ENCODE results near the gene C4B.

Gene C4B

DNA sequence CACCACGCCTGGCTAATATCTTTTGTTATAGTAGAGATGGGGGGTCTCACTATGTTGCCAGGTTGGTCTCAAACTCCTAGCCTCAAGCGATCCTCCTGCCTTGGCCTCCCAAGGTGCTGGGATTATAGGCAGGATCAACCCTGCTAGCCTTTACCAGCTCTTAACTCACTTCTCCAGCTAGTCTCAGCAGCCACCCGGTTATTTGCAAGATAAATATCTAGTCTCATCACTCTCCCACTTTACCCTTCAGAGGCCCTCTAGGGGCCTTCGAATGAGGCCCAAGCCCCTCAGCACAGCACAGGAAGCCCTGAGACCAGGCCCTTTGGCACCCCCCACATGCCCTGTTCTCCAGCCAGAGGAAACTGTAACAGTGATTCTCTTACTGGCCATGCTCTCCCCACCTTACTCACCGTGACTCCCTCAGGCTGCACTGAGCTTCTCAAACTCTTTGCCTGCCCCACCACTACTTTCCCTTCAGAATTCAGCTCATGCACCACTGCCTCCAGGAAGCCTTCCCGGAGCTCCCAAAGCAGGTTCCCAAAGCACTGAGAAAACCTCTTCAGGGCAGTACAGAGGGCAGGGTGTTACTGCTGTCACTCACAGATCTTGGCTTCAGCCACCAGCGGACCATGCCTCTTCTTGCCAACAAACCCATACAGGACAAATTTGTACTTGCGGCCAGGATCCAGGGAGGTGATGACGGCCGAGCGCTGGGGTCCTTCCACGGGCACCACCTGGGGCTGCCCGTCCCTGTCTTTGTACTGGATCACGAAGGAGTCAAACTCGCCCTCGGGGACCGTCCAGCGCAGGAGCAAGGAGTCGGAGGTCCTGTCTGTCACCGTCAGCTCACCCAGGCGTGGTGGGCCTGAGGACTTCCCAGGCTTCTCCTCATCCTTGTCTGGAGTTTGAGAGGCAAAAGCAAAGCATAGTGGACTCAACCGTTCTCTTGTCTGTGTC is 69.5 kb downstream of the C4B start:
- CTCF ChIA-PET = interaction anchor here (0.6 to 1.5 kb wide), 4 partner anchors 11 to 15 kb away, joined by 3 to 6 read pairs (median 4); no protein-coding TSS in a partner anchor
- POLR2A ChIA-PET = no interaction called here
- no peaks in the 10 kb centered on the region for H3K9me3 ChIP-seq (ENCODE audit: control insufficient read depth, insufficient read depth, low read depth, low read length)
- no peak overlapping the region for H3K4me3 ChIP-seq (ENCODE audit: low read depth, low read length)
- TF ChIP-seq ZNF239 (tag by site-specific recombination; IDR thresholded peaks at IDR 0.05) = no peak
- no peak for TF ChIP-seq ZNF664 (tag by site-specific recombination; IDR thresholded peaks at IDR 0.05)
- no peak for TF ChIP-seq ZNF23 (tag by site-specific recombination; IDR thresholded peaks at IDR 0.05; ENCODE audit: borderline replicate concordance)
- no peak for TF ChIP-seq SP2 (tag by site-specific recombination; IDR thresholded peaks at IDR 0.05)
- TF ChIP-seq ZNF596 (tag by site-specific recombination; IDR thresholded peaks at IDR 0.05) = no peak
- no peak for TF ChIP-seq IKZF3 (tag by site-specific recombination; IDR thresholded peaks at IDR 0.05)
- no peak for TF ChIP-seq TRIM28 (IDR thresholded peaks at IDR 0.05; ENCODE audit: borderline replicate concordance, low read length)
- no peak for TF ChIP-seq ZNF324 (tag by site-specific recombination; IDR thresholded peaks at IDR 0.05)
- TF ChIP-seq, protein P1, sequence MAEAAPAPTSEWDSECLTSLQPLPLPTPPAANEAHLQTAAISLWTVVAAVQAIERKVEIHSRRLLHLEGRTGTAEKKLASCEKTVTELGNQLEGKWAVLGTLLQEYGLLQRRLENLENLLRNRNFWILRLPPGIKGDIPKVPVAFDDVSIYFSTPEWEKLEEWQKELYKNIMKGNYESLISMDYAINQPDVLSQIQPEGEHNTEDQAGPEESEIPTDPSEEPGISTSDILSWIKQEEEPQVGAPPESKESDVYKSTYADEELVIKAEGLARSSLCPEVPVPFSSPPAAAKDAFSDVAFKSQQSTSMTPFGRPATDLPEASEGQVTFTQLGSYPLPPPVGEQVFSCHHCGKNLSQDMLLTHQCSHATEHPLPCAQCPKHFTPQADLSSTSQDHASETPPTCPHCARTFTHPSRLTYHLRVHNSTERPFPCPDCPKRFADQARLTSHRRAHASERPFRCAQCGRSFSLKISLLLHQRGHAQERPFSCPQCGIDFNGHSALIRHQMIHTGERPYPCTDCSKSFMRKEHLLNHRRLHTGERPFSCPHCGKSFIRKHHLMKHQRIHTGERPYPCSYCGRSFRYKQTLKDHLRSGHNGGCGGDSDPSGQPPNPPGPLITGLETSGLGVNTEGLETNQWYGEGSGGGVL (tag by site-specific recombination; IDR thresholded peaks at IDR 0.05) = no peak
- no peak for TF ChIP-seq ZBTB7A (tag by site-specific recombination; IDR thresholded peaks at IDR 0.05; ENCODE audit: low read depth)
- no peak for TF ChIP-seq OVOL3 (tag by site-specific recombination; IDR thresholded peaks at IDR 0.05)
- no peak for TF ChIP-seq SP7 (tag by site-specific recombination; IDR thresholded peaks at IDR 0.05)
- no peak for TF ChIP-seq ZNF366 (tag by site-specific recombination; conservative IDR thresholded peaks at IDR 0.05)
- no peaks in the 10 kb centered on the region for H3K36me3 ChIP-seq (ENCODE audit: control insufficient read depth in 2 of 2, insufficient read depth in 1 of 2, low read length in 2 of 2)
- no peak overlapping the region for H3K27ac ChIP-seq (ENCODE audit: extremely low read depth, low read depth, low read length)
- H3K4me1 ChIP-seq (ENCODE audit: control insufficient read depth, insufficient read depth, low read length) = no peaks in the 10 kb centered on the region

DNA sequence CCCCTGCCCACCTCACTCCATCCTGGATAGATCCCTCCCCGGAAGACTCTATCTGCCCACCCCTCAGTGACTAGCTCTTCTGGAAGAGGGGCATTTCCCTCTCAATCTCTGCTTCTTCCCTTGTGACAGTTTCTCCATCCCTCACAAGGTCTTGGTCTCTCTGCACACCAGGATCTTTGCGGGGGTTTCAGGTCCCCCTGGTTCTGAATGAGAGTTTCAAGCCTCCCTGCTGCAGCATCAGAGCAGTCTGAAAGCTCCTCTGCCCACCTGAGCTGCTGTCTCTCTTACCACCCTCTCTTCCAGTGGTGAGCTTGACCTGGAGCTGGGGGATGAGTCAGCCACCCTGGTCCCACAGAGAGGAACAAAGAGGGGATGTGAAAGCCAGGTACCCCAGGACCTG is 70.2 kb downstream of the C4B start:
- H3K9me3 ChIP-seq (ENCODE audit: control insufficient read depth, insufficient read depth, low read depth, low read length) = no peaks in the 10 kb centered on the region
- POLR2A ChIA-PET = no interaction called here
- CTCF ChIA-PET = interaction anchor here (0.8 to 1.1 kb wide), 3 partner anchors 9 to 26 kb away, joined by 3 to 6 read pairs (median 4); no protein-coding TSS in a partner anchor
- no peaks in the 10 kb centered on the region for H3K4me1 ChIP-seq (ENCODE audit: control insufficient read depth, insufficient read depth, low read length)
- no peak overlapping the region for H3K27ac ChIP-seq (ENCODE audit: extremely low read depth, low read depth, low read length)
- H3K36me3 ChIP-seq (ENCODE audit: control insufficient read depth in 2 of 2, insufficient read depth in 1 of 2, low read length in 2 of 2) = no peaks in the 10 kb centered on the region
- H3K4me3 ChIP-seq (ENCODE audit: low read depth, low read length) = no peak overlapping the region
- TF ChIP-seq ZBTB20 (tag by site-specific recombination; IDR thresholded peaks at IDR 0.05) (no peak), ZNF548 (tag by site-specific recombination; IDR thresholded peaks at IDR 0.05) (no peak), FEZF1 (tag by site-specific recombination; IDR thresholded peaks at IDR 0.05) (no peak)
- TF ChIP-seq, protein P2, sequence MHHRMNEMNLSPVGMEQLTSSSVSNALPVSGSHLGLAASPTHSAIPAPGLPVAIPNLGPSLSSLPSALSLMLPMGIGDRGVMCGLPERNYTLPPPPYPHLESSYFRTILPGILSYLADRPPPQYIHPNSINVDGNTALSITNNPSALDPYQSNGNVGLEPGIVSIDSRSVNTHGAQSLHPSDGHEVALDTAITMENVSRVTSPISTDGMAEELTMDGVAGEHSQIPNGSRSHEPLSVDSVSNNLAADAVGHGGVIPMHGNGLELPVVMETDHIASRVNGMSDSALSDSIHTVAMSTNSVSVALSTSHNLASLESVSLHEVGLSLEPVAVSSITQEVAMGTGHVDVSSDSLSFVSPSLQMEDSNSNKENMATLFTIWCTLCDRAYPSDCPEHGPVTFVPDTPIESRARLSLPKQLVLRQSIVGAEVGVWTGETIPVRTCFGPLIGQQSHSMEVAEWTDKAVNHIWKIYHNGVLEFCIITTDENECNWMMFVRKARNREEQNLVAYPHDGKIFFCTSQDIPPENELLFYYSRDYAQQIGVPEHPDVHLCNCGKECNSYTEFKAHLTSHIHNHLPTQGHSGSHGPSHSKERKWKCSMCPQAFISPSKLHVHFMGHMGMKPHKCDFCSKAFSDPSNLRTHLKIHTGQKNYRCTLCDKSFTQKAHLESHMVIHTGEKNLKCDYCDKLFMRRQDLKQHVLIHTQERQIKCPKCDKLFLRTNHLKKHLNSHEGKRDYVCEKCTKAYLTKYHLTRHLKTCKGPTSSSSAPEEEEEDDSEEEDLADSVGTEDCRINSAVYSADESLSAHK (tag by site-specific recombination; IDR thresholded peaks at IDR 0.05) = peak; percentile 98
